ENCODE data around the gene MPP7. TPM values are rescaled to one million over a fixed set of nuclear protein-coding genes. Genes with fewer than 3 reads are reported as not detected.

MPP7 gene
- total RNA-seq, 6 donors from 2014 or later = 11.8 to 45.1 (median 24.3) TPM

- TF ChIP-seq POLR2A (IDR thresholded peaks at IDR 0.05) = no peak
- no peak for TF ChIP-seq EP300 (IDR thresholded peaks at IDR 0.05)
- no peak for TF ChIP-seq POLR2AphosphoS5 (IDR thresholded peaks at IDR 0.05)
- TF ChIP-seq CTCF (IDR thresholded peaks at IDR 0.05) = no peak
- H3K4me1 ChIP-seq = peaks cover 0 to 19% (median 12%) of the 10 kb centered on the region in 4 donors
- no peak overlapping the region for H3K4me3 ChIP-seq
- DNase-seq = peak in 1 of 2 donors; percentile 43
- WGBS, 2 donors = 85 to 86% methylated on average over 21 of the region's 21 CpGs
- H3K36me3 ChIP-seq = no peaks in the 10 kb centered on the region
- no peaks in the 10 kb centered on the region for H3K9me3 ChIP-seq
- H3K27ac ChIP-seq = peak overlapping the region in 1 of 4 donors; percentile 5
- no peaks in the 10 kb centered on the region for H3K27me3 ChIP-seq
- ATAC-seq (ENCODE audit: low FRiP score in 2 of 2) = no peak
Measured at GRCh38 chr10:28293236-28294168, 9.4 kb downstream of the MPP7 start.

- peak in 1 of 2 donors; percentile 49 for DNase-seq
- Histone ChIP-seq H3K9me3 (no peaks in the 10 kb centered on the region), H3K4me1 (peaks cover 0 to 19% (median 12%) of the 10 kb centered on the region in 4 donors), H3K4me3 (no peak overlapping the region), H3K36me3 (no peaks in the 10 kb centered on the region), H3K27me3 (no peaks in the 10 kb centered on the region), H3K27ac (no peak overlapping the region)
- TF ChIP-seq POLR2AphosphoS5 (IDR thresholded peaks at IDR 0.05) = no peak
- no peak for TF ChIP-seq POLR2A (IDR thresholded peaks at IDR 0.05)
- TF ChIP-seq EP300 (IDR thresholded peaks at IDR 0.05) = no peak
- no peak for TF ChIP-seq CTCF (IDR thresholded peaks at IDR 0.05)
- 73 to 77% methylated on average over 5 of the region's 5 CpGs for WGBS, 2 donors
- ATAC-seq (ENCODE audit: low FRiP score in 2 of 2) = peak; percentile 76 to 83
Measured at GRCh38 chr10:28291881-28292297, 11.0 kb downstream of the MPP7 start.

GRCh38 chr10:28285816-28286215 lies 17.0 kb downstream of the MPP7 start:
- TF ChIP-seq POLR2AphosphoS5 (IDR thresholded peaks at IDR 0.05) (no peak), POLR2A (IDR thresholded peaks at IDR 0.05) (no peak), EP300 (IDR thresholded peaks at IDR 0.05) (no peak), CTCF (IDR thresholded peaks at IDR 0.05) (no peak)
- DNase-seq = no peak
- Histone ChIP-seq H3K27me3 (no peaks in the 10 kb centered on the region), H3K36me3 (no peaks in the 10 kb centered on the region), H3K4me3 (no peak overlapping the region), H3K9me3 (no peaks in the 10 kb centered on the region), H3K27ac (no peak overlapping the region), H3K4me1 (peaks cover 0 to 11% (median 0%) of the 10 kb centered on the region in 4 donors)
- 92 to 93% methylated on average over 6 of the region's 6 CpGs for WGBS, 2 donors
- ATAC-seq (ENCODE audit: low FRiP score in 2 of 2) = no peak

GRCh38 chr10:28284126-28284525 lies 18.7 kb downstream of the MPP7 start:
- peak in 1 of 2 donors; percentile 40 for ATAC-seq (ENCODE audit: low FRiP score in 2 of 2)
- Histone ChIP-seq H3K4me1 (peaks cover 0 to 11% (median 0%) of the 10 kb centered on the region in 4 donors), H3K4me3 (no peak overlapping the region), H3K27ac (no peak overlapping the region), H3K27me3 (no peaks in the 10 kb centered on the region), H3K36me3 (no peaks in the 10 kb centered on the region), H3K9me3 (no peaks in the 10 kb centered on the region)
- TF ChIP-seq EP300 (IDR thresholded peaks at IDR 0.05) (no peak), POLR2AphosphoS5 (IDR thresholded peaks at IDR 0.05) (no peak), POLR2A (IDR thresholded peaks at IDR 0.05) (no peak), CTCF (IDR thresholded peaks at IDR 0.05) (no peak)
- peak in 1 of 2 donors; percentile 36 for DNase-seq

All from upper lobe of left lung (tissue), 6 donors.